PC-3 (cell line): ENCODE data around the gene RAB11FIP4. TPM values are rescaled to one million over a fixed set of nuclear protein-coding genes. Genes with fewer than 3 reads are reported as not detected.

Experiments
- ATAC-seq: fragments of 200-7000 bp; cut with Tn5 transposase; 2 replicates; pipeline ENCODE4 v1.9.1; 2020; ENCODE audit warnings: mild to moderate bottlenecking, moderate library complexity
- BruUV-seq: library from RNA; stranded (reverse); fragments of 400-500 nt; replicated peaks from 2 replicates; lab custom pipeline; 2021; lab: Mats Ljungman, UMichigan
- CTCF ChIA-PET: fragments of 300-600 bp; sonication (Branson Sonifier 250); formaldehyde crosslinking; loops from one replicate; lab custom pipeline; 2022; ENCODE audit warnings: antibody characterized with exemption; lab: Charles Lee
- POLR2A ChIA-PET: fragments of 300-600 bp; sonication (Branson Sonifier 250); formaldehyde crosslinking; loops from one replicate; lab custom pipeline; 2022; ENCODE audit warnings: antibody characterized with exemption; ENCODE audit not compliant: unreplicated experiment; lab: Charles Lee
- DNase-seq: peaks from one replicate; pipeline ENCODE4 v3.0.0-alpha.2; 2015
- H2AFZ ChIP-seq: fragments of 300-600 bp; sonication (generic); 2 replicates; pipeline ENCODE4 v1.6.0; 2016; ENCODE audit warnings: antibody characterized with exemption, low read length
- H3F3A ChIP-seq: fragments of 300-600 bp; sonication (generic); one replicate; pipeline ENCODE4 v1.6.0; 2017; ENCODE audit warnings: antibody characterized with exemption, low read length, control low read depth, mild to moderate bottlenecking; ENCODE audit not compliant: unreplicated experiment
- H3K27ac ChIP-seq: fragments of 300-600 bp; sonication (generic); 2 replicates; pipeline ENCODE4 v1.5.1; 2016; ENCODE audit warnings: mild to moderate bottlenecking, low read length
- H3K27me3 ChIP-seq: fragments of 300-600 bp; sonication (generic); 2 replicates; pipeline ENCODE4 v1.6.1; 2016; ENCODE audit warnings: low read length, mixed read lengths
- H3K36me3 ChIP-seq: fragments of 300-600 bp; sonication (generic); 2 replicates; pipeline ENCODE4 v1.6.1; 2016; ENCODE audit warnings: low read depth, mixed run types, low read length, mixed read lengths
- H3K4me1 ChIP-seq: fragments of 300-600 bp; sonication (generic); 2 replicates; pipeline ENCODE4 v1.5.1; 2016; ENCODE audit warnings: low read length; ENCODE audit not compliant: insufficient read depth
- H3K4me2 ChIP-seq: fragments of 300-600 bp; sonication (generic); 2 replicates; pipeline ENCODE4 v1.6.0; 2016; ENCODE audit warnings: low read length
- H3K4me3 ChIP-seq: fragments of 300-600 bp; sonication (generic); 2 replicates; pipeline ENCODE4 v1.5.1; 2016; ENCODE audit warnings: mild to moderate bottlenecking, low read length, mixed read lengths
- H3K79me2 ChIP-seq: fragments of 300-600 bp; sonication (generic); 2 replicates; pipeline ENCODE4 v1.6.1; 2017; ENCODE audit warnings: low read length, mixed read lengths
- H3K9ac ChIP-seq: fragments of 300-600 bp; sonication (generic); 2 replicates; pipeline ENCODE4 v1.6.0; 2016; ENCODE audit warnings: mild to moderate bottlenecking, low read length
- H3K9me2 ChIP-seq: fragments of 300-600 bp; sonication (generic); replicated peaks from 2 replicates; pipeline ENCODE4 v1.6.1; 2016; ENCODE audit warnings: mixed run types, low read length, mixed read lengths
- H3K9me3 ChIP-seq: fragments of 300-600 bp; sonication (generic); 2 replicates; pipeline ENCODE4 v1.6.1; 2016; ENCODE audit warnings: low read length, mixed read lengths
- H4K20me1 ChIP-seq: fragments of 300-600 bp; sonication (generic); 2 replicates; pipeline ENCODE4 v1.6.1; 2016; ENCODE audit warnings: low read length, mixed read lengths
- CTCF ChIP-seq: fragments of 300-600 bp; sonication (generic); conservative IDR thresholded peaks from 2 replicates; pipeline ENCODE4 v1.5.1; 2017; ENCODE audit warnings: antibody characterized with exemption, low read depth, mild to moderate bottlenecking, low read length
- EZH2 ChIP-seq: fragments of 300-600 bp; sonication (generic); IDR thresholded peaks from one replicate; pipeline ENCODE4 v1.6.1; 2017; ENCODE audit warnings: antibody characterized with exemption, mild to moderate bottlenecking, low read length; ENCODE audit not compliant: unreplicated experiment
- EZH2phosphoT487 ChIP-seq: fragments of 300-600 bp; sonication (generic); IDR thresholded peaks from 2 replicates; pipeline ENCODE4 v1.6.1; 2018; ENCODE audit warnings: mild to moderate bottlenecking, antibody characterized with exemption, low read length, borderline replicate concordance
- intact Hi-C: fragments of 100-400 bp; cut with micrococcal nuclease; formaldehyde crosslinking; loops from 2 replicates; pipeline ENCODE4 v1.9.0; 2023
- total RNA-seq: library from RNA; depleted of rRNA; stranded (reverse); fragments of >200 nt; gene quantifications from 2 replicates; pipeline ENCODE4 v1.2.3, GENCODE V29; 2014

The RAB11FIP4 gene
- total RNA-seq, 1 experiment from 2014 or later = 4.2 TPM

- Histone ChIP-seq H3K79me2 (no peaks in the 10 kb centered on the region), H3K36me3 (no peaks in the 10 kb centered on the region), H3F3A (no peaks in the 10 kb centered on the region), H2AFZ (no peak overlapping the region), H3K9me2 (no peaks in the 10 kb centered on the region), H3K27me3 (no peaks in the 10 kb centered on the region), H3K9ac (no peak overlapping the region), H3K4me2 (no peak overlapping the region), H3K4me1 (no peaks in the 10 kb centered on the region), H3K27ac (no peak overlapping the region), H3K4me3 (no peak overlapping the region), H4K20me1 (no peaks in the 10 kb centered on the region), H3K9me3 (no peaks in the 10 kb centered on the region)
- ChIA-PET POLR2A (no interaction called here), CTCF (no interaction called here)
- ATAC-seq = no peak
- TF ChIP-seq EZH2phosphoT487 = no peak
- TF ChIP-seq CTCF = no peak
- no peak for TF ChIP-seq EZH2
- DNase-seq = no peak
- BruUV-seq = no TSS peak
- intact Hi-C loops = no loop called here
Measured at GRCh38 chr17:31480067-31480466, 88.6 kb downstream of the RAB11FIP4 start.

GRCh38 chr17:31480904-31481782 lies 89.7 kb downstream of the RAB11FIP4 start:
- no peaks in the 10 kb centered on the region for H3K79me2 ChIP-seq
- CTCF ChIA-PET = no interaction called here
- no peaks in the 10 kb centered on the region for H3K9me2 ChIP-seq
- no peaks in the 10 kb centered on the region for H3K9me3 ChIP-seq
- no peaks in the 10 kb centered on the region for H3K4me1 ChIP-seq
- no peak for TF ChIP-seq CTCF
- no peak for TF ChIP-seq EZH2
- TF ChIP-seq EZH2phosphoT487 = no peak
- H3K4me3 ChIP-seq = no peak overlapping the region
- no peaks in the 10 kb centered on the region for H3F3A ChIP-seq
- H2AFZ ChIP-seq = no peak overlapping the region
- intact Hi-C loops = no loop called here
- DNase-seq (no peak), ATAC-seq (no peak)
- H3K4me2 ChIP-seq = no peak overlapping the region
- H3K27me3 ChIP-seq = no peaks in the 10 kb centered on the region
- no peak overlapping the region for H3K27ac ChIP-seq
- no peaks in the 10 kb centered on the region for H3K36me3 ChIP-seq
- BruUV-seq = no TSS peak
- H4K20me1 ChIP-seq = no peaks in the 10 kb centered on the region
- POLR2A ChIA-PET = no interaction called here
- H3K9ac ChIP-seq = no peak overlapping the region

DNA sequence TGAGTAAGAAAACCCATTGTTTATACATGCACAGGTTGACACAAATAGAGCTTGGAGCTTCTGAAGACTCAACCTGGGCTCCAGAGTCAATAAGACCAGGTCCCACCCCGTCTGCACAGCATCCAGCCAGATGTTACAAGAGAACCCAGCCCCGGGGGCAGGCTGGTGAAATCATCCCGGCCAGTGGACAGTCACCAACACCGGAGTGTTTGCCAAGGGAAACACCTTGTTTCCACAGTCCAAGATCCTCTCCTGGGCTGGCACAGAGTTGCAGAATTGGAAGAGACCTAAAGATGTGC lies 90.3 kb downstream of the RAB11FIP4 start:
- Histone ChIP-seq H4K20me1 (no peaks in the 10 kb centered on the region), H3K4me2 (no peak overlapping the region), H3K79me2 (no peaks in the 10 kb centered on the region), H3K27ac (no peak overlapping the region), H2AFZ (no peak overlapping the region), H3K4me3 (no peak overlapping the region), H3K9ac (no peak overlapping the region), H3K36me3 (no peaks in the 10 kb centered on the region), H3K9me3 (no peaks in the 10 kb centered on the region), H3K4me1 (no peaks in the 10 kb centered on the region), H3F3A (no peaks in the 10 kb centered on the region), H3K27me3 (no peaks in the 10 kb centered on the region), H3K9me2 (no peaks in the 10 kb centered on the region)
- DNase-seq (peak; percentile 32), ATAC-seq (peak; percentile 50)
- BruUV-seq = no TSS peak
- POLR2A ChIA-PET = interaction anchor here (0.7 kb wide), 1 partner anchor 931 kb away, joined by 3 read pairs; no protein-coding TSS in a partner anchor
- CTCF ChIA-PET = no interaction called here
- intact Hi-C loops = no loop called here
- no peak for TF ChIP-seq EZH2phosphoT487
- no peak for TF ChIP-seq CTCF
- TF ChIP-seq EZH2 = no peak
